ENCODE data around the gene C22orf31.

Gene C22orf31

DNA sequence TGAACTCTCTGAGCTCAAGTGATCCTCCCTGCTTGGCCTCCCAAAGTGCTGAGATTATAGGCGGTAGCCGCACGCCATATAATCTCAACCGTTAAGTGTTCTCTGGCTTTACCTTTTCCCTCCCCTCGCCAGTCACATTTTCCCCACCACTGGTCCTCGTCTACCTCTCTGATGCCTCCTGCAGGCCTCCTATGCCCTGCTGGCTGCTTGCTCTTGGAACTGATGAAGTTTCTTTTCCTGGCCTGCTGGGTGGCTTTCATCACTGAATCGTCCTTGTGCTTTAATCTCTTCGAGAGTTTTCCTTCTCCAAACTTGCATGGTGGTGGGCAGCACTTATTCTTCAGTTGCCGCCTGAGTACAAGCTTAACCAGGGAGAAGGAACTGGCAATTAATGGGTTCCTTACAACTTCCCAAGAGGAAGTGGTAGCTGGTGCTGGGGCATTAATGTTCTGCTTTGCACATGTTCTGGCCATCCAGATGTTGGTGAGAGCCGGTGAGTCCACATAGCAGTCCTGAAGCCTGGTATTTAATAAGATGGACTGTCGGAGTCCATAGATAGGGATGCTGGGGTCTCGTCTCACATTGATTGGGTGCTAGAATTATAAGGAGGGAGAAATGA is 1.3 kb downstream of the C22orf31 start:
- no peak for TF ChIP-seq JUND (IDR thresholded peaks at IDR 0.05; ENCODE audit: low read depth)
- in situ Hi-C loops (cut with HindIII; ENCODE audit: low pct_unique_long_range_greater_than_20kb, low sequenced_read_pairs): no loop called here
- no peak for DNase-seq (ENCODE audit: low read depth in 1 of 2, low spot score in 1 of 2)

DNA sequence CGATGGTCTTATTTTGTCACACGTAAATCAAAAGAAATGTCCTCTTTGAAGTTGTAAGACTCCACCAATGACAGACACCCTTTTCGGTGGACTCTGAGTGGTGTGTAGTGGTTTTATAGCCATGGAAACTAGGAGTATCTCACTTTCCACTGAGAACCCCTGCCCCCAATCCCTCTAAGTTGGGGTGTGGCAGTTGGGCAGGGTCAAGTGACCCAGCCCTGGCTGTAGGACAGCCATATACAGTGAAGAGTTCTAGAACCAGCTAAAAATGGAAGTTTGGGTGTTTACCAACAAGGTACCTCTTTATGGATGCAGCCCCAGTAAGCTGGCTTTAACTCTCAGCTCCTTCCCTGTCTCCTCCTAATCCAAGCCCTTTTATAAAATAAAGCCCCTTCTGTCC is 5.2 kb downstream of the C22orf31 start:
- in situ Hi-C loops (cut with HindIII; ENCODE audit: low pct_unique_long_range_greater_than_20kb, low sequenced_read_pairs): no loop called here
- TF ChIP-seq JUND (IDR thresholded peaks at IDR 0.05; ENCODE audit: low read depth): no peak
- no peak for DNase-seq (ENCODE audit: low read depth in 1 of 2, low spot score in 1 of 2)

DNA sequence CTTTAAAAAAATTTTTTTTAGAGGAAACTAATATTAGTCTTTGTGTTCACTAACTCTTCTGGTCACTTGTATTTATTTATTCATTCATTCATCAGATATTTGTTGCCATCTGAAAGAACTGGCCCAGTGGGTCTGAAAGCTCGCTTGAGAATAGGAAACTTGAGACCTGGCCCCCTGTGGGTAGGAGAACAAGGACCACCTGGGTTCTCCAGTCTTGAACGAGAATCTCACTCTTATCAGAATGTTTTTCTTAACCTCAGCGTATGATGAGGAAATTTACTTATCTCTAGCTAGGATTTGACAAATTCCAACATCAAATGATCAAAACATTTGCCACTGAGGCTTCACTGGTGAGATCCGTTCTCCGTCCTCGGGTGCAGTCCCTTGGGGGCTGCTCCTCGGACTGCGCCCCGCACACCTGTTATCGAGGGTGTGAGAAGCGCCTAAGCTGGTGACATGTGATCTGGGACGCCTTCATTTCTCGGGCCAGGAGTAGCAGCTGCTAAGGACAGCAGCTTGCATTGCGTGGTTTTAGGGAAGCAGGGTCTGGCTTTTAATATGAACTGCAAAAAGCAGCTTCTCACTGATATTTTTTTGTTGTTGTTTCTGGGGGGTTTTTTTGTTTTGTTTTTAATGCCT is 6.3 kb downstream of the C22orf31 start:
- DNase-seq (ENCODE audit: low read depth in 1 of 2, low spot score in 1 of 2): no peak
- in situ Hi-C loops (cut with HindIII; ENCODE audit: low pct_unique_long_range_greater_than_20kb, low sequenced_read_pairs): no loop called here
- no peak for TF ChIP-seq JUND (IDR thresholded peaks at IDR 0.05; ENCODE audit: low read depth)

DNA sequence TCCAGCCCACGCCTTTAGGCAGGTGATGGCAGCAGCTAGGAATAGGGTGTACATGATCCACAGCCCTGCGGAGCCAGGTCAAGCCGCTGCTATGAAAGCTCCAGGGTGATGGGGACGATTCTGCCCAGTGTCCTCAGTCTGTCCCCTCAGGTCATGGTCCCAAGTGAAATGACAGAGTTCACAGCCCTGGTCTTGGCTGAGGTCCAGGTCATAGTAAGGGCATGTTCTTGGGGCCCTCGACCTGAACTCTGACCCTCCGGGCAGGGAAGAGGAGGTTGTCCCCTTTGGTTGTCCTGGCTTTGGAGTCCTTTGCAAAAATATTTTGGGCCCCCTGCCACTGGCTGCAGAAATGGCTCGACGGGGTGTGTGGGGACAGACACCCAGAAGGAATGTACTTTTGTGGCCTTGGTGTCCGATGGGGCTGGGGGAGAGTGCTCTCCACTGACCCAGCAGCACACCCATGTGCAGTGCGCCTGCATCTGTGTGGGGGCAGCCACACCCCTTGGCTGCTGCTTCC is 7.3 kb downstream of the C22orf31 start:
- in situ Hi-C loops (cut with HindIII; ENCODE audit: low pct_unique_long_range_greater_than_20kb, low sequenced_read_pairs): no loop called here
- no peak for DNase-seq (ENCODE audit: low read depth in 1 of 2, low spot score in 1 of 2)
- TF ChIP-seq JUND (IDR thresholded peaks at IDR 0.05; ENCODE audit: low read depth): no peak

DNA sequence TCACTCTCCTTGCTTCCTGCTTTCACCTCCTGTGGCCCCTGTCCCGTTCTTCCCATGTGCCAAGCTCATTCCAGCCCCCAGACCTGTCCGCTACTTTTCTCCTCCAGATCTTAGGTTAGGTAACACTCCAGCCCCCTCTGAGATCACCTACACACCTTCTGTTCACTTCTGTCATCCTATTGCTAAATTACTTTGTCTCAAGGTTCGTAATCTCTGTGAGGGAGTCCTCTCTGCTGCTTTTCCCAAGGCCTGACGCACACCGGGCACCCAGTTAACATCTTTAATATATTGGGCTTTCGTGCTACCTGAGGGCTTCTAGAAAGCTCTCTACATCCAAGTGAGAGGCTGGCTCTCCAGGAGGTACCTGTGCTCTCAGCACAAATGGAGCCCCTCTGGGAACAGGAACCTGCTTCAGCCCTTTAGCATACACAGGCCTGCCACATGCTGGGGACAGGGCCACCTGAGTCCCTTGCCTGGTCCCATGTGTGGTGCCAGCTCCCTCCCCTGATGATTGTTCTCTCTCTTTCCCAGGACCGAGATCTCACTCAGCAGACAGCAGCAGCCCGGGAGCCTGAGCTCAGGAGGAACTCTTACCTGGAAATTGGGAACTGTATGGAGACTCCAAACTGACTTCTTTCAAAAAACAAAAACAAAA is 8.5 kb downstream of the C22orf31 start:
- no peak for TF ChIP-seq JUND (IDR thresholded peaks at IDR 0.05; ENCODE audit: low read depth)
- in situ Hi-C loops (cut with HindIII; ENCODE audit: low pct_unique_long_range_greater_than_20kb, low sequenced_read_pairs): no loop called here
- DNase-seq (ENCODE audit: low read depth in 1 of 2, low spot score in 1 of 2): no peak

DNA sequence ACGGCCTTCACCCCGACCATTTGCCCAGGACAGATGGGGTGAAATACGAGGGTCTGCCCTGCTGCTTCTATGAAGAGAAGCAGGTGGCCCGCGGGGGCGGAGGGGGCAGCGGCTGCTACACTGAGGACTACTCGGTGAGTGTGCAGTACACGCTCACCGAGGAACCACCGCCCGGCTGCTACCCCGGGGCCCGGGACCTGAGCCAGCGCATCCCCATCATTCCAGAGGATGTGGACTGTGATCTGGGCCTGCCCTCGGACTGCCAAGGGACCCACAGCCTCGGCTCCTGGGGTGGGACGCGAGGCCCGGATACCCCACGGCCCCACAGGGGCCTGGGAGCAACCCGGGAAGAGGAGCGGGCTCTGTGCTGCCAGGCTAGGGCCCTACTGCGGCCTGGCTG is 11.2 kb downstream of the C22orf31 start:
- in situ Hi-C loops (cut with HindIII; ENCODE audit: low pct_unique_long_range_greater_than_20kb, low sequenced_read_pairs): no loop called here

DNA sequence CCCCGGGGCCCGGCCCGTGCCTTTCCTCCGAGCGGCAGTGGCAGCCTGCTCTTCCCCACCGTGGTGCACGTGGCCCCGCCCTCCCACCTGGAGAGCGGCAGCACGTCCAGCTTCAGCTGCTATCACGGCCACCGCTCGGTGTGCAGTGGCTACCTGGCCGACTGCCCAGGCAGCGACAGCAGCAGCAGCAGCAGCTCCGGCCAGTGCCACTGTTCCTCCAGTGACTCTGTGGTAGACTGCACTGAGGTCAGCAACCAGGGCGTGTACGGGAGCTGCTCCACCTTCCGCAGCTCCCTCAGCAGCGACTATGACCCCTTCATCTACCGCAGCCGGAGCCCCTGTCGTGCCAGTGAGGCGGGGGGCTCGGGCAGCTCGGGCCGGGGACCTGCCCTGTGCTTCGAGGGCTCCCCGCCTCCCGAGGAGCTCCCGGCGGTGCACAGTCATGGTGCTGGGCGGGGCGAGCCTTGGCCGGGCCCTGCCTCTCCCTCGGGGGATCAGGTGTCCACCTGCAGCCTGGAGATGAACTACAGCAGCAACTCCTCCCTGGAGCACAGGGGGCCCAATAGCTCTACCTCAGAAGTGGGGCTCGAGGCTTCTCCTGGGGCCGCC is 11.9 kb downstream of the C22orf31 start:
- in situ Hi-C loops (cut with HindIII; ENCODE audit: low pct_unique_long_range_greater_than_20kb, low sequenced_read_pairs): no loop called here
- DNase-seq (ENCODE audit: low read depth in 1 of 2, low spot score in 1 of 2): no peak
- TF ChIP-seq JUND (IDR thresholded peaks at IDR 0.05; ENCODE audit: low read depth): no peak

More for the DNA sequence above, 11.2 kb downstream of the C22orf31 start:
- no peak for TF ChIP-seq JUND (IDR thresholded peaks at IDR 0.05; ENCODE audit: low read depth)
- DNase-seq (ENCODE audit: low read depth in 1 of 2, low spot score in 1 of 2): no peak

DNA sequence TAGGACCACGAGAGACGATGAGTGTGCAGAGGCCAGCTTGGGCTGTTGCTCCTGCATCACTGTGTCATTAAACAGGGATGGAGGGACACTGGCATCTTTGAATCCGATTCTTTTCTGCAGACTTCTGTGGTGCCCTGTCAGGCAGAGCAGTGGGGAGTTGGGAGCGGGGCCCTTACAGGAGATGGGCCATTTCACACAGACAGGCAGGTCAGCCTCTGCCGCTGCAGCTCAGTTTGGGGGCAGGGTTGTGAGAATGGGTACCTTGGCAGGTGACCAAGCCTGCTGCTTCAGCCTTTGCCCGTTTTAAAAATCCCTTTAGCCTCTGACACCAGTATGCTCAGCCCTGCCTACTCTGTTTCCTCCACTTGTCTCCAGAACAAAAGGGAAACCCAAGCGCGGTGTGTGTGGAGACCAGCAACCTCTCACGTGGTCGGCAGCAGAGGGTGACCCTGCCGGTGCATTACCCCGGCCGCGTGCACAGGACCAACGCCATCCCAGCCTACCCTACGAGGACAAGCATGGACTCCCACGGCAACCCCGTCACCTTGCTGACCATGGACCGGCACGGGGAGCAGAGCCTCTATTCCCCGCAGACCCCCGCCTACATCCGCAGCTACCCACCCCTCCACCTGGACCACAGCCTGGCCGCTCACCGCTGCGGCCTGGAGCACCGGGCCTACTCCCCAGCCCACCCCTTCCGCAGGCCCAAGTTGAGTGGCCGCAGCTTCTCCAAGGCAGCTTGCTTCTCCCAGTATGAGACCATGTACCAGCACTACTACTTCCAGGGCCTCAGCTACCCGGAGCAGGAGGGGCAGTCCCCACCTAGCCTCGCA is 12.6 kb downstream of the C22orf31 start:
- TF ChIP-seq JUND (IDR thresholded peaks at IDR 0.05; ENCODE audit: low read depth): no peak
- in situ Hi-C loops (cut with HindIII; ENCODE audit: low pct_unique_long_range_greater_than_20kb, low sequenced_read_pairs): no loop called here
- no peak for DNase-seq (ENCODE audit: low read depth in 1 of 2, low spot score in 1 of 2)

DNA sequence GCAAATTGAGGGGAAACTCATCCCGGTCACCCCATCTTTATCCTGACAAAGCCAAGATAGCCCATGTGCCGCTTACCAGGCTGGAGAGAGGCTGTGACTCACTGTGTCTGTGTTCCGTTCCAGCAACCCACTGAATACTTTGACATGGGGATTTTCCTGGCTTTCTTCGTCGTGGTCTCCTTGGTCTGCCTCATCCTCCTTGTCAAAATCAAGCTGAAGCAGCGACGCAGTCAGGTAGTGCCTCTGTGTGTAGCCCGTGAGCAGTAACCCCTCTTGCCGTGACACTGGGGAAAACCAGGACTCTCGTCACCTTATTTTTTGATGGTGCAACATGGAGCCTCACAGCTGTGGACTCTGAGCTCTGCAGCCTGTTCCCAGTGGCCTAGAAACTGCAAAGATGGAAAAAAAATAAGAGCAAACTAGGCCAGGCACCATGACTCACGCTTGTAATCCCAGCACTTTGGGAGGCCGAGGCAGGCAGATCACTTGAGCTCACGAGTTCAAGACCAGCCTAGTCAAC is 16.9 kb downstream of the C22orf31 start:
- no peak for TF ChIP-seq JUND (IDR thresholded peaks at IDR 0.05; ENCODE audit: low read depth)
- in situ Hi-C loops (cut with HindIII; ENCODE audit: low pct_unique_long_range_greater_than_20kb, low sequenced_read_pairs): no loop called here
- DNase-seq (ENCODE audit: low read depth in 1 of 2, low spot score in 1 of 2): no peak

DNA sequence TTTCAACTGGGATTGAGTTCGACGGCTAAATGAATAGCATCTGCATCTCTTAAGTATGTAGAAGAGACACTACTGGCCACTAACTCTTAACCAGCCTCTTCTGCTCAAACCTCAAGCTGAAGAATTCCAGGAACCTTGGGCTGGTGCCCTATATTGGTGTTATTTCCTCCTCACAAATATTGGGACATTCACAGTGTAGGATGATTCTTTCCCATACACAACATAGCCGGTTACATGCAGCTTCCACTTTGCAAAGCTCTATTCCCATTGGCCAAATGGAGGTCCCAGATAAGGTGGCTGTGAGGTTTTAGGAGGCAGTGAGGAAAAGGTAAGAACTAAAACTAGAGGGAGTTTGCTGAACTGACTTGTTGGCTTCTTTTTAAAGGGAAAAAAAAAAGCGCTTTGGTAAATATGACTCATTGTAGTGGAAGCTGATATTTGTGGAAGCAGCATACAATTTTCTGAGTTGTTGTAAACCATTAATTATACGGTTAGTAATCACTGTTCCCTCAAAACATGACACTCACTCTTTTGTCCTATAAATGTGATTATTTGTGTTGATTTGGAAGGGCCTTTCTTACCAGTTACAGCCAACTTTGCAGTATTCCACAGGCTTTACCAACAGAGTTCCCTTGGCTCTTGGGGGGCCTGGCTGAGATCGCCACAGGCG is 17.6 kb downstream of the C22orf31 start:
- in situ Hi-C loops (cut with HindIII; ENCODE audit: low pct_unique_long_range_greater_than_20kb, low sequenced_read_pairs): no loop called here
- no peak for TF ChIP-seq JUND (IDR thresholded peaks at IDR 0.05; ENCODE audit: low read depth)
- DNase-seq (ENCODE audit: low read depth in 1 of 2, low spot score in 1 of 2): no peak

DNA sequence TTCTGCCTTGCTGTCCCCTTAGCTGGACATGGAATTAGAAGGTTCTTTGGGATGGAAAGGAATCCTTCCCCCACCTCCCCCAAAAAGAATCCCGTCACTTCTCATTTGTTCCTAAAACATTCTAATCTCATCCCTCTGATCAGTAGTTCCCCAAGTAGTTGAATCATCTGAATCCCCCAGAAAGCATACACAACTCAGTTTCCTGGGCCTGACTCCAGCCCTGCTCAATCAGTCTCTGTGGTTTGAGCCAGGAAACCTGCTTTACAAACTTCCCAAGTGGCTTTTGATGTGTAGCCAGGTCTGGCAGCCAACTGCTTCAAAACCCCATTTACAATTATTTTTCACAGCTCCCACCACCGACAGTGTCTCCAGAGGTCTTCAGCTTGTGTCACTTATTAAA is 20.2 kb downstream of the C22orf31 start:
- TF ChIP-seq JUND (IDR thresholded peaks at IDR 0.05; ENCODE audit: low read depth): no peak
- no peak for DNase-seq (ENCODE audit: low read depth in 1 of 2, low spot score in 1 of 2)
- in situ Hi-C loops (cut with HindIII; ENCODE audit: low pct_unique_long_range_greater_than_20kb, low sequenced_read_pairs): no loop called here

All from T47D (cell line).